ENCODE results near the gene CBR1.
A peak's percentile ranks its signal among the peaks of the same experiment; 100 is the strongest.

The CBR1 gene

GRCh38 chr21:36069713-36070583, at the start of gene CBR1:
Gene CBR1, plus strand, starts transcription at chr21:36070024. Its CDS starts 92 bp downstream, at chr21:36070116.
- in situ Hi-C loops (cut with MboI; ENCODE audit: low pct_unique_long_range_greater_than_20kb, low sequenced_read_pairs), result no loop called here
- peak; percentile 94 for DNase-seq

GRCh38 chr21:36021251-36021837, 48.5 kb upstream of the CBR1 start:
- in situ Hi-C loops (cut with MboI; ENCODE audit: low pct_unique_long_range_greater_than_20kb, low sequenced_read_pairs), result no loop called here
- DNase-seq, result no peak

- in situ Hi-C loops (cut with MboI; ENCODE audit: low pct_unique_long_range_greater_than_20kb, low sequenced_read_pairs), result no loop called here
Measured at GRCh38 chr21:36022427-36023091, 47.3 kb upstream of the CBR1 start.

GRCh38 chr21:36023092-36023480, 46.7 kb upstream of the CBR1 start:
- in situ Hi-C loops (cut with MboI; ENCODE audit: low pct_unique_long_range_greater_than_20kb, low sequenced_read_pairs), result no loop called here
- DNase-seq, result no peak

More at GRCh38 chr21:36022427-36023091, 47.3 kb upstream of the CBR1 start:
- no peak for DNase-seq

- in situ Hi-C loops (cut with MboI; ENCODE audit: low pct_unique_long_range_greater_than_20kb, low sequenced_read_pairs), result no loop called here
- DNase-seq, result no peak
Measured at GRCh38 chr21:36024782-36025181, 45.0 kb upstream of the CBR1 start.

- in situ Hi-C loops (cut with MboI; ENCODE audit: low pct_unique_long_range_greater_than_20kb, low sequenced_read_pairs), result no loop called here
- DNase-seq, result no peak
Measured at GRCh38 chr21:36027347-36027746, 42.5 kb upstream of the CBR1 start.

GRCh38 chr21:36028127-36029069, 41.4 kb upstream of the CBR1 start:
- peak; percentile 80 for DNase-seq
- in situ Hi-C loops (cut with MboI; ENCODE audit: low pct_unique_long_range_greater_than_20kb, low sequenced_read_pairs), result no loop called here

GRCh38 chr21:36029309-36029708, 40.5 kb upstream of the CBR1 start:
- in situ Hi-C loops (cut with MboI; ENCODE audit: low pct_unique_long_range_greater_than_20kb, low sequenced_read_pairs), result no loop called here

GRCh38 chr21:36030581-36031189, 39.1 kb upstream of the CBR1 start:
- DNase-seq, result no peak
- in situ Hi-C loops (cut with MboI; ENCODE audit: low pct_unique_long_range_greater_than_20kb, low sequenced_read_pairs), result no loop called here

More at GRCh38 chr21:36029309-36029708, 40.5 kb upstream of the CBR1 start:
- DNase-seq, result no peak

- in situ Hi-C loops (cut with MboI; ENCODE audit: low pct_unique_long_range_greater_than_20kb, low sequenced_read_pairs), result no loop called here
- DNase-seq, result no peak
Measured at GRCh38 chr21:36032647-36033406, 37.0 kb upstream of the CBR1 start.

GRCh38 chr21:36034211-36034913, 35.5 kb upstream of the CBR1 start:
- in situ Hi-C loops (cut with MboI; ENCODE audit: low pct_unique_long_range_greater_than_20kb, low sequenced_read_pairs), result no loop called here
- DNase-seq, result no peak

- DNase-seq, result peak; percentile 7
Measured at GRCh38 chr21:36035381-36035791, 34.4 kb upstream of the CBR1 start.

GRCh38 chr21:36038701-36039497, 30.9 kb upstream of the CBR1 start:
- no peak for DNase-seq
- in situ Hi-C loops (cut with MboI; ENCODE audit: low pct_unique_long_range_greater_than_20kb, low sequenced_read_pairs), result no loop called here

More at GRCh38 chr21:36035381-36035791, 34.4 kb upstream of the CBR1 start:
- in situ Hi-C loops (cut with MboI; ENCODE audit: low pct_unique_long_range_greater_than_20kb, low sequenced_read_pairs), result no loop called here

- in situ Hi-C loops (cut with MboI; ENCODE audit: low pct_unique_long_range_greater_than_20kb, low sequenced_read_pairs), result no loop called here
- no peak for DNase-seq
Measured at GRCh38 chr21:36039861-36040260, 30.0 kb upstream of the CBR1 start.

- DNase-seq, result no peak
- in situ Hi-C loops (cut with MboI; ENCODE audit: low pct_unique_long_range_greater_than_20kb, low sequenced_read_pairs), result no loop called here
Measured at GRCh38 chr21:36040389-36040788, 29.4 kb upstream of the CBR1 start.

GRCh38 chr21:36041910-36042309, 27.9 kb upstream of the CBR1 start:
- DNase-seq, result no peak
- in situ Hi-C loops (cut with MboI; ENCODE audit: low pct_unique_long_range_greater_than_20kb, low sequenced_read_pairs), result no loop called here

GRCh38 chr21:36044056-36044455, 25.8 kb upstream of the CBR1 start:
- in situ Hi-C loops (cut with MboI; ENCODE audit: low pct_unique_long_range_greater_than_20kb, low sequenced_read_pairs), result no loop called here
- DNase-seq, result no peak
